Neural cell (in vitro differentiated cells): ENCODE measurements around the gene TNFAIP3. TPM values are rescaled to one million over a fixed set of nuclear protein-coding genes. Genes with fewer than 3 reads are reported as not detected.
"Not testable (repeated sequence)": the region's sequence is repeated elsewhere in the genome, so short reads cannot be mapped to it uniquely, and the experiment has no call there.

Source experiments
- H2AFZ ChIP-seq: fragments of 200-600, 300-800 bp; sonication (generic), shearing (Covaris generic); 2 replicates; pipeline ENCODE4 v1.6.0; 2014; ENCODE audit warnings: low read depth, mild to moderate bottlenecking, antibody characterized with exemption, low read length, moderate library complexity
- H3F3A ChIP-seq: fragments of 200-600 bp; shearing (Covaris generic); 2 replicates; pipeline ENCODE4 v1.6.1; 2016; ENCODE audit warnings: mild to moderate bottlenecking, moderate library complexity, mixed read lengths, antibody characterized with exemption, low read length; ENCODE audit not compliant: insufficient read depth, poor library complexity, severe bottlenecking
- H3K27ac ChIP-seq: fragments of 200-600, 300-800 bp; sonication (generic), shearing (Covaris generic); 2 replicates; pipeline ENCODE4 v1.5.1; 2014; ENCODE audit warnings: mild to moderate bottlenecking, low read length, moderate library complexity
- H3K27me3 ChIP-seq: fragments of 300-800, 200-600 bp; sonication (generic), shearing (Covaris generic); 2 replicates; pipeline ENCODE4 v1.6.0; 2014; ENCODE audit warnings: mild to moderate bottlenecking, low read depth, low read length, moderate library complexity; ENCODE audit not compliant: insufficient read depth
- H3K36me3 ChIP-seq: fragments of 300-800, 200-600 bp; sonication (generic), shearing (Covaris generic); 2 replicates; pipeline ENCODE4 v1.5.1; 2014; ENCODE audit warnings: mild to moderate bottlenecking, antibody characterized with exemption, low read length, moderate library complexity; ENCODE audit not compliant: insufficient read depth
- H3K4me2 ChIP-seq: fragments of 300-800, 200-600 bp; sonication (generic), shearing (Covaris generic); 2 replicates; pipeline ENCODE4 v1.6.0; 2014; ENCODE audit warnings: mild to moderate bottlenecking, low read length
- H3K4me3 ChIP-seq: fragments of 300-800, 200-600 bp; sonication (generic), shearing (Covaris generic); 2 replicates; pipeline ENCODE4 v1.5.1; 2014; ENCODE audit warnings: mild to moderate bottlenecking, low read length, moderate library complexity
- H3K79me2 ChIP-seq: fragments of 200-600 bp; shearing (Covaris generic); replicated peaks from 2 replicates; pipeline ENCODE4 v1.6.0; 2014; ENCODE audit warnings: mild to moderate bottlenecking, low read length, moderate library complexity; ENCODE audit not compliant: insufficient read depth
- H3K9ac ChIP-seq: fragments of 300-800, 200-600 bp; sonication (generic), shearing (Covaris generic); 2 replicates; pipeline ENCODE4 v1.6.1; 2016; ENCODE audit warnings: mild to moderate bottlenecking, low read length, mixed read lengths
- H3K9me2 ChIP-seq: fragments of 200-600 bp; shearing (Covaris generic); 2 replicates; pipeline ENCODE4 v1.6.1; 2016; ENCODE audit warnings: mild to moderate bottlenecking, low read length, mixed read lengths; ENCODE audit not compliant: insufficient read depth
- H3K9me3 ChIP-seq: fragments of 200-600, 300-800 bp; sonication (generic), shearing (Covaris generic); 2 replicates; pipeline ENCODE4 v1.6.1; 2016; ENCODE audit warnings: mild to moderate bottlenecking, mixed run types, low read length, moderate library complexity, mixed read lengths
- H4K20me1 ChIP-seq: fragments of 200-600 bp; shearing (Covaris generic); 2 replicates; pipeline ENCODE4 v1.6.1; 2016; ENCODE audit warnings: mild to moderate bottlenecking, mixed run types; ENCODE audit not compliant: insufficient read depth
- CTCF ChIP-seq: fragments of 450-650 bp; IDR thresholded peaks from 2 replicates; pipeline ENCODE4 v1.5.1; 2014; ENCODE audit warnings: antibody characterized with exemption, mild to moderate bottlenecking, moderate library complexity; ENCODE audit not compliant: poor library complexity, severe bottlenecking
- EP300 ChIP-seq: fragments of 450-650 bp; conservative IDR thresholded peaks from 2 replicates; pipeline ENCODE4 v1.6.1; 2014; ENCODE audit warnings: antibody characterized with exemption, mild to moderate bottlenecking, moderate library complexity; ENCODE audit not compliant: poor library complexity, severe bottlenecking
- EZH2 ChIP-seq: fragments of 200-600, 300-800 bp; shearing (Covaris generic), sonication (generic); IDR thresholded peaks from 2 replicates; pipeline ENCODE4 v1.6.1; 2014; ENCODE audit warnings: antibody characterized with exemption, low read length, borderline replicate concordance, mild to moderate bottlenecking; ENCODE audit not compliant: insufficient read depth, poor library complexity, severe bottlenecking
- MXI1 ChIP-seq: fragments of 450-650 bp; conservative IDR thresholded peaks from 2 replicates; pipeline ENCODE4 v1.6.1; 2014; ENCODE audit warnings: antibody characterized with exemption, mild to moderate bottlenecking; ENCODE audit not compliant: poor library complexity, severe bottlenecking
- POLR2AphosphoS5 ChIP-seq: IDR thresholded peaks from 2 replicates; pipeline ENCODE4 v1.6.1; 2012
- RAD21 ChIP-seq: fragments of 450-650 bp; conservative IDR thresholded peaks from 2 replicates; pipeline ENCODE4 v1.6.1; 2014; ENCODE audit warnings: antibody characterized with exemption, mild to moderate bottlenecking, moderate library complexity
- REST ChIP-seq: IDR thresholded peaks from 2 replicates; pipeline ENCODE4 v1.6.1; 2012; ENCODE audit warnings: borderline replicate concordance
- SMC3 ChIP-seq: fragments of 450-650 bp; conservative IDR thresholded peaks from 2 replicates; pipeline ENCODE4 v1.6.1; 2014; ENCODE audit warnings: antibody characterized with exemption, mild to moderate bottlenecking, moderate library complexity; ENCODE audit not compliant: poor library complexity
- TAF1 ChIP-seq: IDR thresholded peaks from 2 replicates; pipeline ENCODE4 v1.6.1; 2012; ENCODE audit warnings: low read depth
- polyA plus RNA-seq: library from polyadenylated mRNA; depleted of rRNA; stranded (reverse); fragments of >200 nt; gene quantifications from 2 replicates; pipeline ENCODE4 v1.2.3, GENCODE V29; 2014

TNFAIP3 gene
- polyA plus RNA-seq, 1 donor from 2014 or later: 0.20 TPM

GRCh38 chr6:137884149-137884909 is 17.3 kb downstream of the TNFAIP3 start:
- Histone ChIP-seq H3K9me3 (no peaks in the 10 kb centered on the region), H2AFZ (no peak overlapping the region), H3K27me3 (no peaks in the 10 kb centered on the region), H3K79me2 (no peaks in the 10 kb centered on the region), H3K27ac (no peak overlapping the region), H4K20me1 (no peaks in the 10 kb centered on the region), H3K4me2 (no peak overlapping the region), H3F3A (no peaks in the 10 kb centered on the region), H3K4me3 (no peak overlapping the region), H3K36me3 (no peaks in the 10 kb centered on the region), H3K9ac (no peak overlapping the region), H3K9me2 (no peaks in the 10 kb centered on the region)
- no peak for TF ChIP-seq EZH2
- no peak for TF ChIP-seq MXI1
- TF ChIP-seq EP300: no peak
- no peak for TF ChIP-seq TAF1
- TF ChIP-seq POLR2AphosphoS5: no peak

GRCh38 chr6:137884910-137885229 is 17.8 kb downstream of the TNFAIP3 start:
- H3K9ac ChIP-seq, H3K27ac ChIP-seq, H3K4me2 ChIP-seq, H3K9me2 ChIP-seq, H3K36me3 ChIP-seq, H3K9me3 ChIP-seq, H2AFZ ChIP-seq, H3K27me3 ChIP-seq, H3K4me3 ChIP-seq, H4K20me1 ChIP-seq, H3F3A ChIP-seq, H3K79me2 ChIP-seq: not testable (repeated sequence)

- not testable (repeated sequence) for H3K36me3 ChIP-seq, H2AFZ ChIP-seq, H3K27ac ChIP-seq, H3K27me3 ChIP-seq, H4K20me1 ChIP-seq, H3K79me2 ChIP-seq, H3K4me3 ChIP-seq, H3K9me3 ChIP-seq, H3F3A ChIP-seq, H3K4me2 ChIP-seq, H3K9ac ChIP-seq, H3K9me2 ChIP-seq
Observed at GRCh38 chr6:137886226-137886625, 19.2 kb downstream of the TNFAIP3 start.

- Histone ChIP-seq H3K79me2 (no peaks in the 10 kb centered on the region), H2AFZ (no peak overlapping the region), H3F3A (no peaks in the 10 kb centered on the region), H3K9me2 (no peaks in the 10 kb centered on the region), H3K9ac (no peak overlapping the region), H4K20me1 (no peaks in the 10 kb centered on the region), H3K27me3 (no peaks in the 10 kb centered on the region), H3K9me3 (no peaks in the 10 kb centered on the region), H3K4me2 (no peak overlapping the region), H3K36me3 (no peaks in the 10 kb centered on the region), H3K4me3 (no peak overlapping the region), H3K27ac (no peak overlapping the region)
- TF ChIP-seq SMC3 (no peak), CTCF (no peak), POLR2AphosphoS5 (no peak), REST (no peak), MXI1 (no peak), RAD21 (no peak), EZH2 (no peak), EP300 (no peak), TAF1 (no peak)
Observed at GRCh38 chr6:137890983-137891537, 24.0 kb downstream of the TNFAIP3 start.
